Activated CD8-positive, alpha-beta memory T cell treated with anti-CD3 and anti-CD28 coated beads, Interleukin-2, amount 10 ng/mL, durations not matched to agents 7 days and 5 days (primary cell): ENCODE measurements around the gene MPZL2. TPM values are rescaled to one million over a fixed set of nuclear protein-coding genes. Genes with fewer than 3 reads are reported as not detected.

ENCODE experiments used
- ATAC-seq: fragments of 150-1000 bp; cut with Tn5 transposase; one replicate; pipeline ENCODE4 v1.10.0; 2021; ENCODE audit warnings: moderate library complexity
- CTCF ChIA-PET: fragments of 350-600 bp; sonication (Branson Sonifier 250); formaldehyde crosslinking; loops from one replicate; lab custom pipeline; 2021; ENCODE audit warnings: antibody characterized with exemption; lab: Charles Lee
- DNase-seq: peaks from one replicate; pipeline ENCODE4 v3.0.0-alpha.2; 2020
- H3K27ac Mint-ChIP-seq: one replicate; pipeline ENCODE4 v1.8.0; 2021; ENCODE audit warnings: mild to moderate bottlenecking, mixed read lengths
- H3K27me3 Mint-ChIP-seq: one replicate; pipeline ENCODE4 v1.8.0; 2021; ENCODE audit warnings: mixed read lengths
- H3K36me3 Mint-ChIP-seq: one replicate; pipeline ENCODE4 v1.8.0; 2021; ENCODE audit warnings: mild to moderate bottlenecking, mixed read lengths
- H3K4me1 Mint-ChIP-seq: one replicate; pipeline ENCODE4 v1.8.0; 2021; ENCODE audit warnings: mixed read lengths
- H3K4me3 Mint-ChIP-seq: one replicate; pipeline ENCODE4 v1.8.0; 2021; ENCODE audit warnings: mild to moderate bottlenecking, moderate library complexity, mixed read lengths
- H3K9me3 Mint-ChIP-seq: one replicate; pipeline ENCODE4 v1.8.0; 2022; ENCODE audit warnings: low read depth, mixed read lengths
- total RNA-seq, 2 experiments: library from RNA; stranded (reverse); gene quantifications; one replicate each; pipeline ENCODE4 v1.2.3, GENCODE V29; 2021

MPZL2 gene
- total RNA-seq, 2 experiments from 2014 or later, result 3.0 to 3.2 TPM

- H3K36me3 Mint-ChIP-seq, result peaks cover 14% of the 10 kb centered on the region
- H3K9me3 Mint-ChIP-seq, result no peaks in the 10 kb centered on the region
- H3K4me1 Mint-ChIP-seq, result peaks cover 23% of the 10 kb centered on the region
- DNase-seq (no peak), ATAC-seq (no peak)
- no peak overlapping the region for H3K4me3 Mint-ChIP-seq
- no peak overlapping the region for H3K27ac Mint-ChIP-seq
- no peaks in the 10 kb centered on the region for H3K27me3 Mint-ChIP-seq
- CTCF ChIA-PET, result interaction anchor here (0.5 to 1.6 kb wide), 7 partner anchors 9 to 104 kb away, joined by 3 to 8 read pairs (median 3); partner anchors contain the start of gene UBE4A
These were observed 37.6 kb upstream of the MPZL2 start for GRCh38 chr11:118301600-118302195.

- Mint-ChIP-seq H3K4me1 (peaks cover 18% of the 10 kb centered on the region), H3K4me3 (no peak overlapping the region), H3K27ac (no peak overlapping the region), H3K27me3 (no peaks in the 10 kb centered on the region), H3K9me3 (no peaks in the 10 kb centered on the region), H3K36me3 (no peaks in the 10 kb centered on the region)
- peak; percentile 83 for ATAC-seq
- CTCF ChIA-PET, result interaction anchor here (0.6 to 3.2 kb wide), 48 partner anchors 9 to 349 kb away, joined by 3 to 36 read pairs (median 4); partner anchors contain the start of genes ATP5MG, CD3E, JAML and MPZL2
- DNase-seq, result peak; percentile 58
These were observed 31.8 kb upstream of the MPZL2 start for GRCh38 chr11:118295815-118296454.

- ATAC-seq (no peak), DNase-seq (no peak)
- Mint-ChIP-seq H3K4me3 (no peak overlapping the region), H3K27me3 (no peaks in the 10 kb centered on the region), H3K27ac (no peak overlapping the region), H3K36me3 (no peaks in the 10 kb centered on the region), H3K4me1 (peaks cover 21% of the 10 kb centered on the region), H3K9me3 (no peaks in the 10 kb centered on the region)
- CTCF ChIA-PET, result interaction anchor here (0.6 to 3.2 kb wide), 48 partner anchors 10 to 348 kb away, joined by 3 to 36 read pairs (median 4); partner anchors contain the start of genes ATP5MG, CD3E, JAML and MPZL2
These were observed 31.1 kb upstream of the MPZL2 start for GRCh38 chr11:118295199-118295598.

- H3K9me3 Mint-ChIP-seq, result no peaks in the 10 kb centered on the region
- ATAC-seq, result no peak
- DNase-seq, result no peak
- H3K4me1 Mint-ChIP-seq, result peaks cover 23% of the 10 kb centered on the region
- no peak overlapping the region for H3K27ac Mint-ChIP-seq
- CTCF ChIA-PET, result interaction anchor here (2.1 to 3.2 kb wide), 5 partner anchors 10 to 95 kb away, joined by 8 to 36 read pairs (median 32); partner anchors contain the start of gene CD3E
- H3K36me3 Mint-ChIP-seq, result peaks cover 2% of the 10 kb centered on the region
- H3K27me3 Mint-ChIP-seq, result no peaks in the 10 kb centered on the region
- H3K4me3 Mint-ChIP-seq, result no peak overlapping the region
These were observed 30.0 kb upstream of the MPZL2 start for GRCh38 chr11:118294053-118294452.

- Mint-ChIP-seq H3K9me3 (no peaks in the 10 kb centered on the region), H3K27ac (no peak overlapping the region), H3K27me3 (no peaks in the 10 kb centered on the region), H3K4me1 (peaks cover 23% of the 10 kb centered on the region), H3K36me3 (peaks cover 2% of the 10 kb centered on the region), H3K4me3 (no peak overlapping the region)
- ATAC-seq (no peak), DNase-seq (no peak)
- CTCF ChIA-PET, result interaction anchor here (0.7 to 3.1 kb wide), 21 partner anchors 8 to 341 kb away, joined by 3 to 23 read pairs (median 4); partner anchors contain the start of gene JAML
These were observed 27.5 kb upstream of the MPZL2 start for GRCh38 chr11:118291477-118292135.

GRCh38 chr11:118290923-118291322, 26.8 kb upstream of the MPZL2 start:
- H3K27ac Mint-ChIP-seq, result no peak overlapping the region
- peak; percentile 66 for DNase-seq
- ATAC-seq, result peak; percentile 72
- H3K9me3 Mint-ChIP-seq, result no peaks in the 10 kb centered on the region
- H3K4me3 Mint-ChIP-seq, result no peak overlapping the region
- H3K4me1 Mint-ChIP-seq, result peaks cover 20% of the 10 kb centered on the region
- peaks cover 2% of the 10 kb centered on the region for H3K36me3 Mint-ChIP-seq
- H3K27me3 Mint-ChIP-seq, result no peaks in the 10 kb centered on the region
- CTCF ChIA-PET, result interaction anchor here (0.7 to 3.1 kb wide), 21 partner anchors 10 to 340 kb away, joined by 3 to 23 read pairs (median 4); partner anchors contain the start of gene JAML

- no peak for ATAC-seq
- Mint-ChIP-seq H3K27me3 (no peaks in the 10 kb centered on the region), H3K9me3 (no peaks in the 10 kb centered on the region), H3K4me1 (peaks cover 13% of the 10 kb centered on the region), H3K4me3 (no peak overlapping the region), H3K36me3 (peaks cover 2% of the 10 kb centered on the region), H3K27ac (no peak overlapping the region)
- CTCF ChIA-PET, result interaction anchor here (0.9 to 3.4 kb wide), 5 partner anchors 12 to 144 kb away, joined by 3 to 27 read pairs (median 4); partner anchors contain the start of gene CD3E
- no peak for DNase-seq
These were observed 25.3 kb upstream of the MPZL2 start for GRCh38 chr11:118289401-118289800.

GRCh38 chr11:118287006-118287405, 22.9 kb upstream of the MPZL2 start:
- H3K27ac Mint-ChIP-seq, result no peak overlapping the region
- DNase-seq (no peak), ATAC-seq (no peak)
- peaks cover 4% of the 10 kb centered on the region for H3K36me3 Mint-ChIP-seq
- no peak overlapping the region for H3K4me3 Mint-ChIP-seq
- peaks cover 25% of the 10 kb centered on the region for H3K4me1 Mint-ChIP-seq
- H3K9me3 Mint-ChIP-seq, result no peaks in the 10 kb centered on the region
- H3K27me3 Mint-ChIP-seq, result no peaks in the 10 kb centered on the region
- CTCF ChIA-PET, result interaction anchor here (0.9 to 6.8 kb wide), 4 partner anchors 8 to 115 kb away, joined by 3 to 36 read pairs (median 15); no protein-coding TSS in a partner anchor

GRCh38 chr11:118286545-118286944, 22.4 kb upstream of the MPZL2 start:
- CTCF ChIA-PET, result interaction anchor here (6.8 kb wide), 1 partner anchor 9 kb away, joined by 36 read pairs; no protein-coding TSS in a partner anchor
- Mint-ChIP-seq H3K27ac (no peak overlapping the region), H3K4me3 (no peak overlapping the region)

GRCh38 chr11:118283756-118284350, 19.8 kb upstream of the MPZL2 start:
- Mint-ChIP-seq H3K9me3 (no peaks in the 10 kb centered on the region), H3K36me3 (peaks cover 3% of the 10 kb centered on the region), H3K27ac (peak overlapping the region; percentile 30), H3K4me3 (no peak overlapping the region), H3K4me1 (peaks cover 23% of the 10 kb centered on the region), H3K27me3 (no peaks in the 10 kb centered on the region)
- ATAC-seq (peak; percentile 23), DNase-seq (no peak)
- CTCF ChIA-PET, result interaction anchor here (0.8 to 6.8 kb wide), 8 partner anchors 8 to 139 kb away, joined by 3 to 36 read pairs (median 3); partner anchors contain the start of genes MPZL2 and MPZL3

More at GRCh38 chr11:118286545-118286944, 22.4 kb upstream of the MPZL2 start:
- peaks cover 4% of the 10 kb centered on the region for H3K36me3 Mint-ChIP-seq
- H3K4me1 Mint-ChIP-seq, result peaks cover 25% of the 10 kb centered on the region
- DNase-seq (no peak), ATAC-seq (no peak)
- H3K27me3 Mint-ChIP-seq, result no peaks in the 10 kb centered on the region
- no peaks in the 10 kb centered on the region for H3K9me3 Mint-ChIP-seq

GRCh38 chr11:118283037-118283636, 19.0 kb upstream of the MPZL2 start:
- peaks cover 3% of the 10 kb centered on the region for H3K36me3 Mint-ChIP-seq
- peaks cover 23% of the 10 kb centered on the region for H3K4me1 Mint-ChIP-seq
- DNase-seq, result no peak
- ATAC-seq, result no peak
- CTCF ChIA-PET, result interaction anchor here (0.6 to 6.8 kb wide), 8 partner anchors 9 to 99 kb away, joined by 3 to 36 read pairs (median 3); partner anchors contain the start of gene MPZL2
- H3K27me3 Mint-ChIP-seq, result no peaks in the 10 kb centered on the region
- no peaks in the 10 kb centered on the region for H3K9me3 Mint-ChIP-seq
- H3K27ac Mint-ChIP-seq, result no peak overlapping the region
- no peak overlapping the region for H3K4me3 Mint-ChIP-seq

- no peaks in the 10 kb centered on the region for H3K9me3 Mint-ChIP-seq
- CTCF ChIA-PET, result interaction anchor here (0.6 to 6.8 kb wide), 6 partner anchors 9 to 98 kb away, joined by 3 to 36 read pairs (median 8); no protein-coding TSS in a partner anchor
- no peaks in the 10 kb centered on the region for H3K27me3 Mint-ChIP-seq
- peaks cover 23% of the 10 kb centered on the region for H3K4me1 Mint-ChIP-seq
- no peak for ATAC-seq
- no peak for DNase-seq
- no peak overlapping the region for H3K4me3 Mint-ChIP-seq
- H3K36me3 Mint-ChIP-seq, result peaks cover 3% of the 10 kb centered on the region
- no peak overlapping the region for H3K27ac Mint-ChIP-seq
These were observed 18.5 kb upstream of the MPZL2 start for GRCh38 chr11:118282606-118283005.
